ENCODE data around the gene COL4A2. TPM values are rescaled to one million over a fixed set of nuclear protein-coding genes. Genes with fewer than 3 reads are reported as not detected.
"Not testable (repeated sequence)": the region's sequence is repeated elsewhere in the genome, so short reads cannot be mapped to it uniquely, and the experiment has no call there.

COL4A2 gene
- total and polyA plus RNA-seq, 4 donors, result 8.0 to 45.2 (median 40.3) TPM

- Histone ChIP-seq H3K4me3 (ENCODE audit: low read depth in 1 of 3, low read length in 3 of 3) (no peak overlapping the region), H3K27ac (ENCODE audit: low read depth in 1 of 2, low read length in 2 of 2) (peak overlapping the region; percentile 1 to 55), H3K4me1 (ENCODE audit: control insufficient read depth in 4 of 4, insufficient read depth in 4 of 4, low read length in 3 of 4) (peaks cover 0 to 3% (median 0%) of the 10 kb centered on the region in 4 donors), H3K9ac (ENCODE audit: low read depth in 1 of 2, low read length in 2 of 2) (peak overlapping the region in 1 of 2 donors; percentile 18), H3K9me3 (ENCODE audit: control insufficient read depth in 4 of 4, low read length in 3 of 4) (no peaks in the 10 kb centered on the region), H3K27me3 (ENCODE audit: control insufficient read depth in 4 of 4, insufficient read depth in 4 of 4, low read length in 3 of 4) (no peaks in the 10 kb centered on the region), H3K36me3 (ENCODE audit: control insufficient read depth in 4 of 4, insufficient read depth in 3 of 4, low read depth in 1 of 4, low read length in 3 of 4) (no peaks in the 10 kb centered on the region)
- no peak for DNase-seq (ENCODE audit: low spot score)
- WGBS, result 72% methylated on average over 19 of the region's 19 CpGs
- TF ChIP-seq MAX (IDR thresholded peaks at IDR 0.05) (peak; percentile 45), RAD21 (IDR thresholded peaks at IDR 0.05) (peak in 1 of 2 donors; percentile 14), FOXA2 (IDR thresholded peaks at IDR 0.05) (no peak), JUND (IDR thresholded peaks at IDR 0.05) (peak in 1 of 2 donors; percentile 44), HNF4G (IDR thresholded peaks at IDR 0.05) (no peak), REST (IDR thresholded peaks at IDR 0.05) (peak; percentile 27)
These were observed 12.9 kb downstream of the COL4A2 start for GRCh38 chr13:110319774-110320509.

- H3K9ac ChIP-seq (ENCODE audit: low read depth in 1 of 2, low read length in 2 of 2), result peak overlapping the region in 1 of 2 donors; percentile 18
- H3K4me1 ChIP-seq (ENCODE audit: control insufficient read depth in 4 of 4, insufficient read depth in 4 of 4, low read length in 3 of 4), result peaks cover 0 to 3% (median 0%) of the 10 kb centered on the region in 4 donors
- no peaks in the 10 kb centered on the region for H3K27me3 ChIP-seq (ENCODE audit: control insufficient read depth in 4 of 4, insufficient read depth in 4 of 4, low read length in 3 of 4)
- H3K9me3 ChIP-seq (ENCODE audit: control insufficient read depth in 4 of 4, low read length in 3 of 4), result no peaks in the 10 kb centered on the region
- TF ChIP-seq GABPA (IDR thresholded peaks at IDR 0.05 in 1 of 2, conservative IDR thresholded peaks at IDR 0.05 in 1 of 2) (no peak), YY1 (IDR thresholded peaks at IDR 0.05) (no peak), FOXA1 (IDR thresholded peaks at IDR 0.05) (no peak), RXRA (IDR thresholded peaks at IDR 0.05) (no peak), JUND (IDR thresholded peaks at IDR 0.05) (no peak), MAX (IDR thresholded peaks at IDR 0.05) (no peak), ATF3 (IDR thresholded peaks at IDR 0.05) (no peak), EGR1 (IDR thresholded peaks at IDR 0.05; ENCODE audit: low read depth in 2 of 2) (no peak), ZBTB33 (IDR thresholded peaks at IDR 0.05) (no peak)
- 54% methylated on average over 2 of the region's 2 CpGs for WGBS
- H3K27ac ChIP-seq (ENCODE audit: low read depth in 1 of 2, low read length in 2 of 2), result no peak overlapping the region
- no peaks in the 10 kb centered on the region for H3K36me3 ChIP-seq (ENCODE audit: control insufficient read depth in 4 of 4, insufficient read depth in 3 of 4, low read depth in 1 of 4, low read length in 3 of 4)
- DNase-seq (ENCODE audit: low spot score), result no peak
- no peak overlapping the region for H3K4me3 ChIP-seq (ENCODE audit: low read depth in 1 of 3, low read length in 3 of 3)
These were observed 13.6 kb downstream of the COL4A2 start for GRCh38 chr13:110320645-110321044.

GRCh38 chr13:110321573-110321972 is 14.5 kb downstream of the COL4A2 start:
- not testable (repeated sequence) for H3K4me1 ChIP-seq (ENCODE audit: control insufficient read depth in 4 of 4, insufficient read depth in 4 of 4, low read length in 3 of 4); H3K27me3 ChIP-seq (ENCODE audit: control insufficient read depth in 4 of 4, insufficient read depth in 4 of 4, low read length in 3 of 4); H3K4me3 ChIP-seq (ENCODE audit: low read depth in 1 of 3, low read length in 3 of 3); DNase-seq (ENCODE audit: low spot score); H3K27ac ChIP-seq (ENCODE audit: low read depth in 1 of 2, low read length in 2 of 2); H3K9me3 ChIP-seq (ENCODE audit: control insufficient read depth in 4 of 4, low read length in 3 of 4); H3K36me3 ChIP-seq (ENCODE audit: control insufficient read depth in 4 of 4, insufficient read depth in 3 of 4, low read depth in 1 of 4, low read length in 3 of 4); H3K9ac ChIP-seq (ENCODE audit: low read depth in 1 of 2, low read length in 2 of 2)
- WGBS, result 75% methylated on average over 3 of the region's 3 CpGs

Data from liver (tissue), 9 donors.